ENCODE data around the gene SYF2.
"Not testable (repeated sequence)": the region's sequence is repeated elsewhere in the genome, so short reads cannot be mapped to it uniquely, and the experiment has no call there.

SYF2 gene

DNA sequence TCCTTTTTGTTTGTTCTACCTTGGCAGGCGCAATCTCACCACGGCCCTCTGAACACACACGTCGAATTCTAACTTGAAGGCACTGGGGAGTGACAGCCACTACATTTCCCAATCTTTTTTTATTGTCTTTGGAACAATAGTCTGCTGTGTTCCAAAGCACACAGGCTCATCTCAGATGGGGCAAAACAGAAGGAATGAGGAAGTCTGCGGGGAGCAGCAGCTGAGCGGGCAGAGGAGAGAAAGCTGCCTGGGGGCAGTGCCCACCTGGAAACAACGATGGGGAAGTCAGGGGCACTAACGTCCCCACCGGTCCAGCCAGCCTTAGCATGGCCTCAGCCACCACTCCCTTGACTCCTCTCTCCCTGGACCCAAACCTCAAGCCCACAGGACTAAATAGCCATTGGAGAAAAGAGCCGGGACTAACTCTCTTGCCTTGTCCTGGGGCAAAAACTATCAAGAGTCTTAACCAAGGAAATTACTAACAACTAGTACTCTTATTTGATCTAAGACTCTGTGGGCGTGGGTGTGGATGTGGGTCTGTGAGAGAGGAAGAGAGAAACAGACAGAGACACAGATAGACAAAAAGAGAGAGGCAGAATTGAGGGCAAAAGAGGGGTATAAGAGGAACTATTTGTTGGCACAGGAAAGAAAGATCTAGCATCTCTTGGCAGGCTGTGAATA is 34.2 kb downstream of the SYF2 start:
- no peak for FAIRE-seq

GRCh38 chr1:25197235-25197975 is 34.9 kb downstream of the SYF2 start:
- no peak for FAIRE-seq
- no peak for DNase-seq (ENCODE audit: insufficient read length, low spot score)
- no peak for TF ChIP-seq TAF1 (IDR thresholded peaks at IDR 0.05; ENCODE audit: low read depth, low read length)
- TF ChIP-seq POU2F2 (IDR thresholded peaks at IDR 0.05; ENCODE audit: low read depth, low read length) = no peak
- TF ChIP-seq POLR2AphosphoS5 (IDR thresholded peaks at IDR 0.05; ENCODE audit: low read depth, low read length) = no peak
- TF ChIP-seq PAX5 (IDR thresholded peaks at IDR 0.05; ENCODE audit: insufficient read depth, low read length, severe bottlenecking) = no peak

More for the DNA sequence above, 34.2 kb downstream of the SYF2 start:
- no peak for DNase-seq (ENCODE audit: insufficient read length, low spot score)
- TF ChIP-seq SPI1 (IDR thresholded peaks at IDR 0.05; ENCODE audit: low read depth, low read length) = peak; percentile 36; the same call in 1 of the 2 replicates
- no peak for TF ChIP-seq POLR2A (IDR thresholded peaks at IDR 0.05; ENCODE audit: low read depth, low read length)

DNA sequence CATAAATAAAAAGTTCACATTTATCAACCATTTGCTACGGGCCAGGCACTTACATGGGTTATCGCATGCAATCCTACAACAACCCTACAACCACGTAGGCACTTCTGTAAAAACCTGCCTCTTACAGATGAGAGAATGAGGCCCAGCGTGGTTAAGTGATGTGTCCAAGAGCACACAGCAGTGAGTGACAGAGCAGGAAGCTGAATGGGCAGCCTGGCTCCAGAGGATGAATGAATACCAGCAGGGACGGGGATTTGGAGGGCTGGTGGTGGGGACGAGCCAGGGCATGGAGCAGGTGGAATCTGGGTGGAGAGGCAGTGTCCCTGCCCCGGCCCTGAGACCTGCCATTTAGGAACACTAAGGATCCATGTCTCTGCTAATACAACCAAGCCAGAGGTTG is 35.5 kb downstream of the SYF2 start:
- no peak for TF ChIP-seq POLR2A (IDR thresholded peaks at IDR 0.05; ENCODE audit: low read depth, low read length)
- no peak for TF ChIP-seq PAX5 (IDR thresholded peaks at IDR 0.05; ENCODE audit: insufficient read depth, low read length, severe bottlenecking)
- TF ChIP-seq POU2F2 (IDR thresholded peaks at IDR 0.05; ENCODE audit: low read depth, low read length) = no peak
- TF ChIP-seq TAF1 (IDR thresholded peaks at IDR 0.05; ENCODE audit: low read depth, low read length) = no peak
- TF ChIP-seq POLR2AphosphoS5 (IDR thresholded peaks at IDR 0.05; ENCODE audit: low read depth, low read length) = no peak
- TF ChIP-seq SPI1 (IDR thresholded peaks at IDR 0.05; ENCODE audit: low read depth, low read length) = no peak
- DNase-seq (ENCODE audit: insufficient read length, low spot score) (no peak), FAIRE-seq (no peak)

DNA sequence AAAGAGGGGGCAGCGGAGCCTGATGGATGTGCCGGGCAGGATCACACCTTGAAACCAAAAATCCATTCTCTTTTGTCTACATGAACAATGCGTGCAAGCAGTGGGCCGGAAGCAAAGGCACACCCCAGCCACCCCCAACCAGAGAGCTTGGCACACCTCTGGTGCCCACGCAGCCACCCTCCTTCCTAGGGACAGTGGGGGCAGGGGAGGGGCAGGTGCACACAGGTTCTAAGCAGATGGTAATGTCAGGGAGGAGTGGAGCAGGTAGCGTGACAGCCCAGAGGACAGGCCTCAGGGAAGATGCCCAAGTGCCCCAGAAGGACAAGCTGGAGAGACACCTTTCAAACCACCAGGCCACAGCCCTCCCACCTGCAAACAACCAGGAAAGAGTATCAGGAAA is 36.5 kb downstream of the SYF2 start:
- TF ChIP-seq POLR2AphosphoS5 (IDR thresholded peaks at IDR 0.05; ENCODE audit: low read depth, low read length) = no peak
- no peak for TF ChIP-seq TAF1 (IDR thresholded peaks at IDR 0.05; ENCODE audit: low read depth, low read length)
- TF ChIP-seq SPI1 (IDR thresholded peaks at IDR 0.05; ENCODE audit: low read depth, low read length) = no peak
- TF ChIP-seq PAX5 (IDR thresholded peaks at IDR 0.05; ENCODE audit: insufficient read depth, low read length, severe bottlenecking) = no peak
- TF ChIP-seq POLR2A (IDR thresholded peaks at IDR 0.05; ENCODE audit: low read depth, low read length) = no peak
- no peak for TF ChIP-seq POU2F2 (IDR thresholded peaks at IDR 0.05; ENCODE audit: low read depth, low read length)
- DNase-seq (ENCODE audit: insufficient read length, low spot score) = no peak
- no peak for FAIRE-seq

- no peak for DNase-seq (ENCODE audit: insufficient read length, low spot score)
- TF ChIP-seq POLR2AphosphoS5 (IDR thresholded peaks at IDR 0.05; ENCODE audit: low read depth, low read length) (no peak), POU2F2 (IDR thresholded peaks at IDR 0.05; ENCODE audit: low read depth, low read length) (no peak), TAF1 (IDR thresholded peaks at IDR 0.05; ENCODE audit: low read depth, low read length) (no peak), PAX5 (IDR thresholded peaks at IDR 0.05; ENCODE audit: insufficient read depth, low read length, severe bottlenecking) (no peak), POLR2A (IDR thresholded peaks at IDR 0.05; ENCODE audit: low read depth, low read length) (no peak), SPI1 (IDR thresholded peaks at IDR 0.05; ENCODE audit: low read depth, low read length) (no peak)
- FAIRE-seq = no peak
Measured at GRCh38 chr1:25194572-25195020, 37.7 kb downstream of the SYF2 start.

DNA sequence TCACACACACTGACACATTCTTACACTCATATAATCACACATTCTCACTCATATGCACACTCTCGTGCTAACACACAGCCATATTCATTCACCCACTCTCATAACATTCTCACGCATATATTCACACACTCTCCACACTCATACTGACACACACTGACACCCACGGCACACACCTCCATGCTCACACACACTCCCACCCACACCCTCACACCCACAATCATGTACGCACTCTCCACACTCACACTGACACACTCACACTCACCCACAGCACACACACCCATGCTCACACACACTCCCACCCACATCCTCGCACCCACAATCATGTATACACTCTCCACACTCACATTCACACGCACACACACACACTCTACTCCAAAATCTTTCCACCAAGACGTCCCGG is 38.2 kb downstream of the SYF2 start:
- TF ChIP-seq TAF1 (IDR thresholded peaks at IDR 0.05; ENCODE audit: low read depth, low read length) (no peak), SPI1 (IDR thresholded peaks at IDR 0.05; ENCODE audit: low read depth, low read length) (no peak), PAX5 (IDR thresholded peaks at IDR 0.05; ENCODE audit: insufficient read depth, low read length, severe bottlenecking) (no peak), POLR2A (IDR thresholded peaks at IDR 0.05; ENCODE audit: low read depth, low read length) (no peak), POLR2AphosphoS5 (IDR thresholded peaks at IDR 0.05; ENCODE audit: low read depth, low read length) (no peak), POU2F2 (IDR thresholded peaks at IDR 0.05; ENCODE audit: low read depth, low read length) (no peak)
- FAIRE-seq = no peak
- DNase-seq (ENCODE audit: insufficient read length, low spot score) = no peak

- no peak for FAIRE-seq
- TF ChIP-seq PAX5 (IDR thresholded peaks at IDR 0.05; ENCODE audit: insufficient read depth, low read length, severe bottlenecking) (no peak), POLR2A (IDR thresholded peaks at IDR 0.05; ENCODE audit: low read depth, low read length) (no peak), POU2F2 (IDR thresholded peaks at IDR 0.05; ENCODE audit: low read depth, low read length) (no peak), TAF1 (IDR thresholded peaks at IDR 0.05; ENCODE audit: low read depth, low read length) (no peak), SPI1 (IDR thresholded peaks at IDR 0.05; ENCODE audit: low read depth, low read length) (no peak), POLR2AphosphoS5 (IDR thresholded peaks at IDR 0.05; ENCODE audit: low read depth, low read length) (no peak)
- no peak for DNase-seq (ENCODE audit: insufficient read length, low spot score)
Measured at GRCh38 chr1:25193229-25193628, 39.1 kb downstream of the SYF2 start.

- TF ChIP-seq PAX5 (IDR thresholded peaks at IDR 0.05; ENCODE audit: insufficient read depth, low read length, severe bottlenecking) (no peak), POU2F2 (IDR thresholded peaks at IDR 0.05; ENCODE audit: low read depth, low read length) (no peak), POLR2AphosphoS5 (IDR thresholded peaks at IDR 0.05; ENCODE audit: low read depth, low read length) (no peak)
- no peak for DNase-seq (ENCODE audit: insufficient read length, low spot score)
- FAIRE-seq = no peak
Measured at GRCh38 chr1:25192154-25192553, 40.1 kb downstream of the SYF2 start.

DNA sequence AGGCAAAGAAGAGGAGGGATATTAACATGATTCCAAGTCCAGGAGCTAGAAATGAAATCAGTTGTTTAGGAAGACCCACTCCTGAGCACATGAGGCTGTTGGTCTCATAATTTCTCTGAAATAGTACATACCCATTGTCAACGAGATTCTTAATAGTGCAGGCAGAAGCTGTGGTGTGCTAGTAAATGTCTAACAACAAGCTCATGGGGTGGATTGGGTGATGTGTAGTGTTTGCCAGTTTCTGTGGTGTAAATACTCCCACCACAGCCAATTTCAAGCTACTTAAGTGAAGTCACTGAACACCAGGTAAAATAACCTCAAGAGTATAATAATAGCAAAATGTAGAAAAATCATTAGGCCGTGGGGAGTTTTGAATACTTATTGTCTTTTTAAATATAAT is 42.0 kb downstream of the SYF2 start:
- DNase-seq (ENCODE audit: insufficient read length, low spot score) (no peak), FAIRE-seq (no peak)
- TF ChIP-seq POLR2AphosphoS5 (IDR thresholded peaks at IDR 0.05; ENCODE audit: low read depth, low read length) (no peak), TAF1 (IDR thresholded peaks at IDR 0.05; ENCODE audit: low read depth, low read length) (no peak), PAX5 (IDR thresholded peaks at IDR 0.05; ENCODE audit: insufficient read depth, low read length, severe bottlenecking) (no peak), POU2F2 (IDR thresholded peaks at IDR 0.05; ENCODE audit: low read depth, low read length) (no peak), SPI1 (IDR thresholded peaks at IDR 0.05; ENCODE audit: low read depth, low read length) (no peak), POLR2A (IDR thresholded peaks at IDR 0.05; ENCODE audit: low read depth, low read length) (no peak)

DNA sequence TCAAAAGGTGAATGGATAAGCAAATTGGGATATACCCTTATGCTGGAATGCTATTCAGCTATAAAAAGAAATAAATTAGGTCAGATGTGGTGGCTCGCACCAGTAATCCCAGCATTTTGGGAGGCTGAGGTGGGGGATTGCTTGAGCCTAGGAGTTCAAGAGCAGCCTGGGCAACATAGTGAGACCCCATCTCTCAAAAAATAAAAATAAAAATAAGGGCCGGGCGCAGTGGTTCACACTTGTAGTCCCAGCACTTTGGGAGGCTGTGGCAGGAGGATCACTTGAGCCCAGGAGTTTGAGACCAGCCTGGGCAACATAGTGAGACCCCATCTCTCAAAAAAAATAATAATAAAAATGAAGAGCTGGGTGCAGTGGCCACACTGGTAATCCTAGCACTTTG is 44.4 kb downstream of the SYF2 start:
- DNase-seq (ENCODE audit: insufficient read length, low spot score); FAIRE-seq: not testable (repeated sequence)
